ENCODE measurements around the gene NCKAP5L. TPM values are rescaled to one million over a fixed set of nuclear protein-coding genes. Genes with fewer than 3 reads are reported as not detected.
A peak's percentile ranks its signal among the peaks of the same experiment; 100 is the strongest.

Gene NCKAP5L
- total and polyA plus RNA-seq, 9 of the 15 experiments (the other 6 are each of a cell fraction or from before 2014, with no cell fraction given), result 0.01 to 14.4 (median 3.7) TPM

GRCh38 chr12:49868952-49869815 is 41.0 kb upstream of the NCKAP5L start (continued):
- TF ChIP-seq PKNOX1 (IDR thresholded peaks at IDR 0.05) (peak; percentile 58), MEIS2 (IDR thresholded peaks at IDR 0.05; ENCODE audit: partially characterized antibody) (peak; percentile 24), KLF16 (IDR thresholded peaks at IDR 0.05) (peak; percentile 99), KDM2B (CRISPR knock-in tag; IDR thresholded peaks at IDR 0.05) (no peak), CXXC5 (CRISPR knock-in tag; IDR thresholded peaks at IDR 0.05) (peak; percentile 96), E2F8 (IDR thresholded peaks at IDR 0.05; ENCODE audit: low read depth, partially characterized antibody) (peak; percentile 51), CBFA2T3 (IDR thresholded peaks at IDR 0.05) (peak; percentile 99), RNF219 (CRISPR knock-in tag; IDR thresholded peaks at IDR 0.05) (no peak), SIRT6 (IDR thresholded peaks at IDR 0.05; ENCODE audit: low read depth, low read length) (no peak), HDAC2 (IDR thresholded peaks at IDR 0.05) (peak; percentile 94), RUNX1 (IDR thresholded peaks at IDR 0.05; ENCODE audit: low read depth) (peak; percentile 91; the same call in 1 of the 2 replicates), PTRF (tag; IDR thresholded peaks at IDR 0.05) (no peak), ELK1 (CRISPR knock-in tag; IDR thresholded peaks at IDR 0.05) (no peak), NFIX (CRISPR knock-in tag; IDR thresholded peaks at IDR 0.05; ENCODE audit: low read depth) (peak; percentile 62), POLR2G (IDR thresholded peaks at IDR 0.05; ENCODE audit: low read depth, low read length) (peak; percentile 49), MEF2D (tag; conservative IDR thresholded peaks at IDR 0.05; ENCODE audit: low read depth) (peak; percentile 79), RBM14 (IDR thresholded peaks at IDR 0.05; ENCODE audit: borderline replicate concordance, insufficient read depth, low read depth, low read length) (no peak), NFE2 (IDR thresholded peaks at IDR 0.05; ENCODE audit: low read depth) (peak; percentile 23; the same call in 1 of the 2 replicates), SMAD4 (CRISPR knock-in tag; conservative IDR thresholded peaks at IDR 0.05) (peak; percentile 98), POLR2AphosphoS5 (IDR thresholded peaks at IDR 0.05; ENCODE audit: control insufficient read depth, insufficient read depth, low read depth, low read length) (peak; percentile 96), CREBBP (IDR thresholded peaks at IDR 0.05; ENCODE audit: low read depth, low read length) (no peak), ZNF384 (IDR thresholded peaks at IDR 0.05; ENCODE audit: low read depth, low read length) (0 out of 2 replicates have a peak, but pooled peaks have one; percentile 5)

Data from K562 (cell line).